Measurements from ENCODE around the gene CTDSPL2.

The CTDSPL2 gene

DNA sequence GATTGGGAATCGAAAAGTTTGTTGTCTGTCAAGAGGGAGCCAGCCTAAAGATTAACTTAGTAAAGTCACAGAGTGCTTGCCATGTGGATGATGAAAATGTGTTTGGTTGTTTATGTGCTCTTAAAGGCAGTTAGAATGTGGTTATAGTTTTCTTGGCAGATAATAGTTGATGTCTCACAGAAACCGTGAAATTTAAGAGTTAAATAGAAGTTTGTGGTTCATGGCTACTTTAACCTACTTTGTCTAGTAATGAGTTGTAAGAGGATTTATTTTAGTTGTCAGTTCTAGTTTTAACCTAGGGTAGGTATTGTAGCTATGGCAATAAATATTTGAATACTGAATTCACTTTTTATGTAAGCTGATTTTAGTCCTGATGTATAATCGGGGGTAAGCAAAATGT is 73.1 kb downstream of the CTDSPL2 start:
- no peak for DNase-seq (ENCODE audit: low read depth)
- no peak overlapping the region for H3K4me3 ChIP-seq (ENCODE audit: low read depth, low read length)
- TF ChIP-seq, protein P1, sequence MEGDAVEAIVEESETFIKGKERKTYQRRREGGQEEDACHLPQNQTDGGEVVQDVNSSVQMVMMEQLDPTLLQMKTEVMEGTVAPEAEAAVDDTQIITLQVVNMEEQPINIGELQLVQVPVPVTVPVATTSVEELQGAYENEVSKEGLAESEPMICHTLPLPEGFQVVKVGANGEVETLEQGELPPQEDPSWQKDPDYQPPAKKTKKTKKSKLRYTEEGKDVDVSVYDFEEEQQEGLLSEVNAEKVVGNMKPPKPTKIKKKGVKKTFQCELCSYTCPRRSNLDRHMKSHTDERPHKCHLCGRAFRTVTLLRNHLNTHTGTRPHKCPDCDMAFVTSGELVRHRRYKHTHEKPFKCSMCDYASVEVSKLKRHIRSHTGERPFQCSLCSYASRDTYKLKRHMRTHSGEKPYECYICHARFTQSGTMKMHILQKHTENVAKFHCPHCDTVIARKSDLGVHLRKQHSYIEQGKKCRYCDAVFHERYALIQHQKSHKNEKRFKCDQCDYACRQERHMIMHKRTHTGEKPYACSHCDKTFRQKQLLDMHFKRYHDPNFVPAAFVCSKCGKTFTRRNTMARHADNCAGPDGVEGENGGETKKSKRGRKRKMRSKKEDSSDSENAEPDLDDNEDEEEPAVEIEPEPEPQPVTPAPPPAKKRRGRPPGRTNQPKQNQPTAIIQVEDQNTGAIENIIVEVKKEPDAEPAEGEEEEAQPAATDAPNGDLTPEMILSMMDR (IDR thresholded peaks at IDR 0.05; ENCODE audit: control insufficient read depth, extremely low read depth, insufficient read depth), result no peak

DNA sequence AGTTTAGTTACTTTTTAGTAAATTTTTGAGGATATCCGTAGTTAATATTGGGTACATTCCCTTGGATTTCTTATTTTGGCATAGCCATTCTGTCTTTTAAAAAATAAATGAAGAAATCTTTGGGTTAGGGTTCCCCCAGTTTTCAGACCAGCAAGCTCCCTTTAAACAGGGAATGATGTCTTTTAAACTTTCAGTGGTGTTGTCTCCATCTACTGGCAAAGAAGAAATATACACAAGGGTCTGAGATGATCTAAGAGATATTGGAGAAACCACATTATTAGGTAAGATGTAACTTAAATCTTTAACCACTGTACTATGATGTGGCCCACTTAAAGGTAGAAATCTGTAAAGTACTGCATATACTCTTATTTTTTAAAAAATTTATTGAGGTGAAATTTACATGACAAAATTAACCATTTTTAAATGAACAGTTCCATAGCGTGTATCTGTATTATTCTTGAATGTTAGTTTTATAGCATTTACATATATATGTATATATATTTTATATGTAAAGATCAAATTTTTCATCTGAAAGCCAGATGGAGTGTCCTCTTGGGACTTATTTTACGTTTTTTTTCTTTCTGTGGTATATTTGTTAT is 74.4 kb downstream of the CTDSPL2 start:
- H3K4me3 ChIP-seq (ENCODE audit: low read depth, low read length), result no peak overlapping the region
- TF ChIP-seq, protein P1 (IDR thresholded peaks at IDR 0.05; ENCODE audit: control insufficient read depth, extremely low read depth, insufficient read depth), result peak; percentile 67
- no peak for DNase-seq (ENCODE audit: low read depth)

DNA sequence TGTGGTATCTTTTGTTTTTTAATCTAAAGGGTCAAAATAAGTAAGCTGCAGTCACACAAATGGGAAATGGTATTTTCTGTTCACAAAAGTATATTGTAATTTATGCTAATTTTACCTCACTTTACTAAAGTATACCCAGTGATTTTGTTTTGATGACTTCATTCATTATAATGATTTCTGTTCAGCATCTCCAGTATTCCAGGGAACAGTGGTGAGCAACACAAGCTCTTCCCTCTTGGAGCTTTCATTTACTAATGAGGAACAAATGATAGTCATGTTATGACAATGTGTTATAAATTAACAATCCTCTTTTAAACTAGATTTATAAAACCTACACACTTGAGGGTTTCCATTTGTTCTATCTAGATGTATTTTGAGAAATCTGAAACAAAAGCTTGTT is 89.0 kb downstream of the CTDSPL2 start:
- no peak for DNase-seq (ENCODE audit: low read depth)
- H3K4me3 ChIP-seq (ENCODE audit: low read depth, low read length), result no peak overlapping the region
- TF ChIP-seq, protein P1 (IDR thresholded peaks at IDR 0.05; ENCODE audit: control insufficient read depth, extremely low read depth, insufficient read depth), result no peak

DNA sequence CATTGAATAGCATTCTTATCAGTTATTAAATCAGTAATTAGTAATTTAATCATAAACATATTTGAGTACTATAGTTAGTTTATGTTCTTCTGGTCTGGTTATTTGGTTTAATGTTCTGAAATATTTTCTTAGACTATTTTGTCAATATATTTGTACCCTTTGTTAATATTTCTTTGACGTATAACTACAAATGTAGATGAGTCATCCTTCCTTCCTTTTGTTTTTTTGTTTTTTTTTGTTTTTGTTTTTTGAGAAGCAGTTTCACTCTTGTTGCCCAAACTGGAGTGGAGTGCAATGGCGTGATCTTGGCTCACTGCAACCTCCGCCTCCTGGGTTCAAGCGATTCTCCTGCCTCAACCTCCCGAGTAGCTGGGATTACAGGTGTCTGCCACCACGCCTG is 92.1 kb downstream of the CTDSPL2 start:
- no peak overlapping the region for H3K4me3 ChIP-seq (ENCODE audit: low read depth, low read length)
- DNase-seq (ENCODE audit: low read depth), result no peak
- TF ChIP-seq, protein P1 (IDR thresholded peaks at IDR 0.05; ENCODE audit: control insufficient read depth, extremely low read depth, insufficient read depth), result no peak

DNA sequence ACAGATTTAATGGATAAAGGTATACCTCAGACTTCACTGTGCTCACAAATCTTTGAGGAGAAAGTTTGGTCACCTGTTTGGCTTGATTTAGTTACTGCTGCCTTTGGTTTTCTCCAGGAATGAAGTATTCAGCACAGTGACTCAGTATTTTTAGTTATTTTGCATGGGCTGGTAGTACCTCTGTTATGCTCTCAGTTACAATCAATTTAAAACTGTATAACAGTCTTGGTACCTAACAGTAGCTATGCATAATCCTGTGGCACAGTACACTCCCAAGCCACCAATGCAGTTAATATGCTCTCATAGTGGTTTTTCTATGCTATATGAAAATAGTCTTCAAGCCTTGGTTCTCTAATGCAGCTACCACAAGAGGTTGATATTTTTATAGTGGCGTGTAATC is 97.6 kb downstream of the CTDSPL2 start:
- H3K4me3 ChIP-seq (ENCODE audit: low read depth, low read length), result no peak overlapping the region
- TF ChIP-seq, protein P1 (IDR thresholded peaks at IDR 0.05; ENCODE audit: control insufficient read depth, extremely low read depth, insufficient read depth), result no peak
- DNase-seq (ENCODE audit: low read depth), result no peak

DNA sequence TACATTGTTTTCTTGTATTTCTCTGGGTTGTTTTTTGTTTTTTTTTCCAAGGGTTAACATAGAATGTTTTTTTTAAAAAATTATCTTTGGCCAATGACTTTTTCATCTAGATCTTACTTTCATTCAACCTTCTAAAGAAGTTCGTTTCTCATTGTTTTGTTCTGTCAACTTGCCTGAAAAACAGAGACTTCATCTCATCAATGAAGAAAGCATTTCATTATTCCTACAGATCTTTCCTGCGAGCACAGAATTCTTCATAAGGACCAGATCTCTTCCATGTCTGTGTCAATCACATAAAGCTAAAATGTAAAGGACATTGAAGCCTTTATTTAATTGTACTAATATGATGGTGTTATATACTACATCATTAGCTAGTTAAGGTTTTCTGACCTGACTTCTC is 99.8 kb downstream of the CTDSPL2 start:
- H3K4me3 ChIP-seq (ENCODE audit: low read depth, low read length), result no peak overlapping the region
- no peak for DNase-seq (ENCODE audit: low read depth)
- TF ChIP-seq, protein P1 (IDR thresholded peaks at IDR 0.05; ENCODE audit: control insufficient read depth, extremely low read depth, insufficient read depth), result no peak

Measured in LNCaP clone FGC (cell line).